ENCODE measurements around the gene PGM2. TPM values are rescaled to one million over a fixed set of nuclear protein-coding genes. Genes with fewer than 3 reads are reported as not detected.

PGM2 gene
- total and polyA plus RNA-seq, 8 donors, result 2.1 to 15.1 (median 7.6) TPM

- Histone ChIP-seq H3K27me3 (no peaks in the 10 kb centered on the region), H3K4me1 (no peaks in the 10 kb centered on the region), H3K4me3 (no peak overlapping the region), H3K27ac (no peak overlapping the region), H3K9me3 (no peaks in the 10 kb centered on the region), H3K36me3 (no peaks in the 10 kb centered on the region)
- intact Hi-C loops (cut with DNase I), result no loop called here
- FAIRE-seq (no peak), DNase-seq (no peak), ATAC-seq (no peak)
- WGBS, 2 donors, result 44% methylated on average over 4 of the region's 4 CpGs
- TF ChIP-seq CTCF (IDR thresholded peaks at IDR 0.05), result no peak
Observed at GRCh38 chr4:37788819-37789218, 37.7 kb upstream of the PGM2 start.

- 88 to 90% methylated on average over 1 of the region's 1 CpG for WGBS, 2 donors
- H3K4me3 ChIP-seq, result no peak overlapping the region
- H3K9me3 ChIP-seq, result no peaks in the 10 kb centered on the region
- H3K27ac ChIP-seq, result no peak overlapping the region
- ATAC-seq (no peak), DNase-seq (no peak), FAIRE-seq (no peak)
- H3K36me3 ChIP-seq, result no peaks in the 10 kb centered on the region
- TF ChIP-seq CTCF (IDR thresholded peaks at IDR 0.05), result no peak
- H3K4me1 ChIP-seq, result no peaks in the 10 kb centered on the region
- intact Hi-C loops (cut with DNase I), result loop anchor here in 2 of 3 donors (10.0 kb wide), 2 partner anchors 187 to 337 kb away; a partner anchor contains a TSS
- no peaks in the 10 kb centered on the region for H3K27me3 ChIP-seq
Observed at GRCh38 chr4:37792241-37792640, 34.2 kb upstream of the PGM2 start.

GRCh38 chr4:37793562-37793961 lies 32.9 kb upstream of the PGM2 start:
- H3K9me3 ChIP-seq, result no peaks in the 10 kb centered on the region
- FAIRE-seq, result no peak
- TF ChIP-seq CTCF (IDR thresholded peaks at IDR 0.05), result peak in 1 of 4 donors; percentile 17
- H3K36me3 ChIP-seq, result no peaks in the 10 kb centered on the region
- no peaks in the 10 kb centered on the region for H3K4me1 ChIP-seq
- no peak overlapping the region for H3K27ac ChIP-seq
- H3K27me3 ChIP-seq, result no peaks in the 10 kb centered on the region
- H3K4me3 ChIP-seq, result no peak overlapping the region
- intact Hi-C loops (cut with DNase I), result loop anchor here in 2 of 3 donors (10.0 kb wide), 2 partner anchors 189 to 339 kb away; a partner anchor contains a TSS
- DNase-seq, result peak in 1 of 6 donors; percentile 27
- peak in 3 of 4 donors; percentile 74 to 76 (median 76) for ATAC-seq

GRCh38 chr4:37794056-37794455 lies 32.4 kb upstream of the PGM2 start:
- WGBS, 2 donors, result 72 to 83% methylated on average over 2 of the region's 2 CpGs
- DNase-seq, result no peak
- Histone ChIP-seq H3K27me3 (no peaks in the 10 kb centered on the region), H3K4me3 (no peak overlapping the region), H3K4me1 (no peaks in the 10 kb centered on the region), H3K36me3 (no peaks in the 10 kb centered on the region), H3K27ac (no peak overlapping the region), H3K9me3 (no peaks in the 10 kb centered on the region)
- TF ChIP-seq CTCF (IDR thresholded peaks at IDR 0.05), result no peak
- intact Hi-C loops (cut with DNase I), result loop anchor here in 2 of 3 donors (10.0 kb wide), 2 partner anchors 189 to 339 kb away; a partner anchor contains a TSS
- FAIRE-seq, result no peak
- no peak for ATAC-seq

GRCh38 chr4:37795581-37796195 lies 30.8 kb upstream of the PGM2 start:
- TF ChIP-seq CTCF (IDR thresholded peaks at IDR 0.05), result no peak
- FAIRE-seq (no peak), ATAC-seq (no peak), DNase-seq (no peak)
- intact Hi-C loops (cut with DNase I), result loop anchor here (5.0 to 10.0 kb wide), 4 partner anchors 188 to 341 kb away; a partner anchor contains a TSS
- Histone ChIP-seq H3K4me1 (no peaks in the 10 kb centered on the region), H3K9me3 (no peaks in the 10 kb centered on the region), H3K4me3 (no peak overlapping the region), H3K27me3 (no peaks in the 10 kb centered on the region), H3K36me3 (no peaks in the 10 kb centered on the region), H3K27ac (no peak overlapping the region)
- WGBS, 2 donors, result 65 to 68% methylated on average over 3 of the region's 3 CpGs

Data from pancreas (tissue), 10 donors.